ENCODE results near the gene HSD17B4. TPM values are rescaled to one million over a fixed set of nuclear protein-coding genes. Genes with fewer than 3 reads are reported as not detected.
A peak's percentile ranks its signal among the peaks of the same experiment; 100 is the strongest.

The HSD17B4 gene, protein sequence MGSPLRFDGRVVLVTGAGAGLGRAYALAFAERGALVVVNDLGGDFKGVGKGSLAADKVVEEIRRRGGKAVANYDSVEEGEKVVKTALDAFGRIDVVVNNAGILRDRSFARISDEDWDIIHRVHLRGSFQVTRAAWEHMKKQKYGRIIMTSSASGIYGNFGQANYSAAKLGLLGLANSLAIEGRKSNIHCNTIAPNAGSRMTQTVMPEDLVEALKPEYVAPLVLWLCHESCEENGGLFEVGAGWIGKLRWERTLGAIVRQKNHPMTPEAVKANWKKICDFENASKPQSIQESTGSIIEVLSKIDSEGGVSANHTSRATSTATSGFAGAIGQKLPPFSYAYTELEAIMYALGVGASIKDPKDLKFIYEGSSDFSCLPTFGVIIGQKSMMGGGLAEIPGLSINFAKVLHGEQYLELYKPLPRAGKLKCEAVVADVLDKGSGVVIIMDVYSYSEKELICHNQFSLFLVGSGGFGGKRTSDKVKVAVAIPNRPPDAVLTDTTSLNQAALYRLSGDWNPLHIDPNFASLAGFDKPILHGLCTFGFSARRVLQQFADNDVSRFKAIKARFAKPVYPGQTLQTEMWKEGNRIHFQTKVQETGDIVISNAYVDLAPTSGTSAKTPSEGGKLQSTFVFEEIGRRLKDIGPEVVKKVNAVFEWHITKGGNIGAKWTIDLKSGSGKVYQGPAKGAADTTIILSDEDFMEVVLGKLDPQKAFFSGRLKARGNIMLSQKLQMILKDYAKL
- 269 and 326 TPM in 2 replicates for total RNA-seq (2021)
- long read RNA-seq, transcript HSD17B4-202 (25 exons, 2,881 nt): minor isoform, 17 of 1,275 reads
- long read RNA-seq, transcript HSD17B4-201 (24 exons, 2,685 nt): major isoform, 1,044 of 1,275 reads
- long read RNA-seq, transcript HSD17B4-233 (25 exons, 2,589 nt): minor isoform, 39 of 1,275 reads
- long read RNA-seq, partial matches to known transcripts: 47 of 1,275 reads
- long read RNA-seq, other reads (novel, unspliced or antisense): 120 of 1,275 reads

- no peak within 1 kb of the TSS for H2BK120ac ChIP-seq (ENCODE audit: low read depth, low read length, poor library complexity, severe bottlenecking)
- peaks cover 13% of the 10 kb centered on the region; the same call in 1 of the 2 replicates for H3K4me1 ChIP-seq (ENCODE audit: insufficient read depth, low read length)
- no peak within 1 kb of the TSS for H4K5ac ChIP-seq (ENCODE audit: insufficient read length, low read depth, low read length)
- peaks cover 26 to 27% of the 10 kb centered on the region in 2 experiments for H3K9me3 Mint-ChIP-seq
- peak within 1 kb of the TSS; percentile 32 for H4K8ac ChIP-seq (replicated peaks; ENCODE audit: insufficient read length, low read depth, low read length)
- H2BK15ac ChIP-seq (ENCODE audit: low read depth, low read length): no peak within 1 kb of the TSS; the same call in 1 of the 2 replicates
- peak within 1 kb of the TSS; percentile 100 for H3K14ac ChIP-seq (ENCODE audit: insufficient read depth, low read length)
- no peak within 1 kb of the TSS for H3T11ph ChIP-seq (ENCODE audit: low read length)
- peak within 1 kb of the TSS; percentile 100 for H3K18ac ChIP-seq (ENCODE audit: insufficient read length, low read depth, low read length)
- peak within 1 kb of the TSS; percentile 97 for H3K4me2 ChIP-seq (ENCODE audit: insufficient read depth, insufficient read length, low read length)
- H3K27ac ChIP-seq (ENCODE audit: insufficient read length, low read depth, low read length): peak within 1 kb of the TSS; percentile 94
- peak within 1 kb of the TSS; percentile 34 for H3K56ac ChIP-seq (ENCODE audit: insufficient read length, low read depth, low read length)
- no peak within 1 kb of the TSS for H4K91ac ChIP-seq (ENCODE audit: insufficient read length, low read depth, low read length)
- peak within 1 kb of the TSS; percentile 72 to 98 (median 98) for H3K27ac Mint-ChIP-seq
- peak within 1 kb of the TSS; percentile 95 for H3K9ac ChIP-seq (ENCODE audit: extremely low read depth, insufficient read length, low read length)
- no peak for TF ChIP-seq CTCF (conservative IDR thresholded peaks at IDR 0.05)
- peaks cover 36 to 39% of the 10 kb centered on the region in 2 experiments for H3K4me1 Mint-ChIP-seq
- H3K79me1 ChIP-seq (ENCODE audit: insufficient read depth, low read depth, low read length, poor library complexity, severe bottlenecking): peaks cover 2% of the 10 kb centered on the region
- DNase-seq: peak; percentile 97
- no peak within 1 kb of the TSS for H2AK5ac ChIP-seq (ENCODE audit: insufficient read length, low read length)
- no peaks in the 10 kb centered on the region for H4K20me1 ChIP-seq (ENCODE audit: control insufficient read depth, insufficient read depth, insufficient read length)
- H3K27me3 ChIP-seq (ENCODE audit: insufficient read depth, low read length): no peaks in the 10 kb centered on the region
- no CpG with 5 or more reads among the region's 42 CpGs for WGBS (ENCODE audit: extremely low coverage, insufficient read length, low lambda C conversion rate)
- H3K27me3 Mint-ChIP-seq (ENCODE audit: low read depth): no peaks in the 10 kb centered on the region
- peaks cover 9% of the 10 kb centered on the region for H3K9me3 ChIP-seq (ENCODE audit: control insufficient read depth, low read depth, low read length)
- no peak within 1 kb of the TSS; the same call in 1 of the 2 replicates for H3K4ac ChIP-seq (ENCODE audit: low read depth, low read length)
- no peak within 1 kb of the TSS for H2BK20ac ChIP-seq (ENCODE audit: low read depth, low read length, poor library complexity, severe bottlenecking)
- H3K79me2 ChIP-seq (ENCODE audit: insufficient read depth, low read length): peaks cover 12% of the 10 kb centered on the region; the same call in 1 of the 2 replicates
- H3K36me3 Mint-ChIP-seq (ENCODE audit: insufficient read depth in 1 of 3, low read depth in 3 of 3): peaks cover 29 to 46% (median 30%) of the 10 kb centered on the region in 3 experiments
- no peak within 1 kb of the TSS for H2BK12ac ChIP-seq (ENCODE audit: insufficient read length, low read depth, low read length)
- H3K23ac ChIP-seq (ENCODE audit: insufficient read length, low read depth, low read length): no peak within 1 kb of the TSS
- peak within 1 kb of the TSS; percentile 90 to 91 for H3K4me3 Mint-ChIP-seq
- peak within 1 kb of the TSS; percentile 63 for H2AFZ ChIP-seq (ENCODE audit: low read length)
- peaks cover 7% of the 10 kb centered on the region for H3K23me2 ChIP-seq (ENCODE audit: insufficient read length, low read depth, low read length, poor library complexity, severe bottlenecking)
- H2BK5ac ChIP-seq (ENCODE audit: insufficient read length, low read length): peak within 1 kb of the TSS; percentile 95
Observed at GRCh38 chr5:119452373-119453039, at the start of gene HSD17B4. HSD17B4 (plus strand) TSS chr5:119452497; CDS start chr5:119452576, 79 bp downstream.

All from H9 (cell line).